Astrocyte (in vitro differentiated cells and primary cell): ENCODE measurements around the gene PAPPA2. TPM values are rescaled to one million over a fixed set of nuclear protein-coding genes. Genes with fewer than 3 reads are reported as not detected.

ENCODE experiments used
- DNase-seq: peaks from one replicate; pipeline ENCODE4 v3.0.0-alpha.2; 2010; ENCODE audit warnings: low read depth
- FAIRE-seq: peaks from 2 replicates; lab custom pipeline; 2011; peaks lifted over from hg19 to GRCh38; lab: Jason Lieb, UNC
- H2AFZ ChIP-seq: 2 replicates; pipeline ENCODE4 v1.6.0; 2012; ENCODE audit warnings: low read depth, low read length, inconsistent platforms
- H3K27ac ChIP-seq: 2 replicates; pipeline ENCODE4 v1.5.1; 2011; ENCODE audit warnings: low read depth, low read length, inconsistent platforms
- H3K27me3 ChIP-seq: 2 replicates; pipeline ENCODE4 v1.6.0; 2011; ENCODE audit warnings: low read length, inconsistent platforms; ENCODE audit not compliant: insufficient read depth
- H3K36me3 ChIP-seq: 2 replicates; pipeline ENCODE4 v1.5.1; 2011; ENCODE audit warnings: low read length, inconsistent platforms; ENCODE audit not compliant: insufficient read depth
- H3K4me1 ChIP-seq: 2 replicates; pipeline ENCODE4 v1.5.1; 2011; ENCODE audit warnings: low read length, inconsistent platforms; ENCODE audit not compliant: insufficient read depth
- H3K4me2 ChIP-seq: 2 replicates; pipeline ENCODE4 v1.6.0; 2012; ENCODE audit warnings: low read length, inconsistent platforms
- H3K4me3 ChIP-seq: 2 replicates; pipeline ENCODE4 v1.5.1; 2011; ENCODE audit warnings: low read depth, mild to moderate bottlenecking, low read length, inconsistent platforms; ENCODE audit not compliant: insufficient read depth
- H3K79me2 ChIP-seq: 2 replicates; pipeline ENCODE4 v1.6.0; 2012; ENCODE audit warnings: mild to moderate bottlenecking, low read length, inconsistent platforms; ENCODE audit not compliant: insufficient read depth
- H3K9ac ChIP-seq: 2 replicates; pipeline ENCODE4 v1.6.0; 2012; ENCODE audit warnings: mild to moderate bottlenecking, low read length, inconsistent platforms
- H3K9me3 ChIP-seq: 2 replicates; pipeline ENCODE4 v1.5.1; 2012; ENCODE audit warnings: low read depth, mild to moderate bottlenecking, low read length, inconsistent platforms; ENCODE audit not compliant: insufficient read depth
- H4K20me1 ChIP-seq: 2 replicates; pipeline ENCODE4 v1.6.0; 2012; ENCODE audit warnings: low read length, inconsistent platforms; ENCODE audit not compliant: insufficient read depth
- H3K27ac Mint-ChIP-seq: one replicate; pipeline ENCODE4 v1.8.0; 2021; ENCODE audit warnings: mild to moderate bottlenecking, mixed read lengths; ENCODE audit not compliant: unreplicated experiment
- H3K27me3 Mint-ChIP-seq: one replicate; pipeline ENCODE4 v1.8.0; 2021; ENCODE audit warnings: low read depth, mixed read lengths; ENCODE audit not compliant: unreplicated experiment
- H3K36me3 Mint-ChIP-seq: one replicate; pipeline ENCODE4 v1.8.0; 2021; ENCODE audit warnings: low read depth, mixed read lengths; ENCODE audit not compliant: unreplicated experiment
- H3K4me1 Mint-ChIP-seq: one replicate; pipeline ENCODE4 v1.8.0; 2021; ENCODE audit warnings: low read depth, mixed read lengths; ENCODE audit not compliant: unreplicated experiment
- H3K4me3 Mint-ChIP-seq: one replicate; pipeline ENCODE4 v1.8.0; 2021; ENCODE audit warnings: mild to moderate bottlenecking, moderate library complexity, mixed read lengths; ENCODE audit not compliant: unreplicated experiment
- H3K9me3 Mint-ChIP-seq: one replicate; pipeline ENCODE4 v1.8.0; 2021; ENCODE audit warnings: mild to moderate bottlenecking, mixed read lengths; ENCODE audit not compliant: unreplicated experiment
- EZH2 ChIP-seq: IDR thresholded peaks from 2 replicates; pipeline ENCODE4 v1.6.1; 2012; ENCODE audit warnings: mild to moderate bottlenecking, low read length, inconsistent platforms; ENCODE audit not compliant: insufficient read depth
- total RNA-seq: library from RNA; stranded (reverse); gene quantifications from 2 replicates; pipeline ENCODE4 v1.2.1, GENCODE V29; 2021
- TF ChIP-seq, protein P1 (sequence below): IDR thresholded peaks from 2 replicates; pipeline ENCODE4 v1.5.1; 2011; ENCODE audit warnings: low read depth, mild to moderate bottlenecking, inconsistent platforms, low read length, moderate library complexity; ENCODE audit not compliant: insufficient read depth

Gene PAPPA2
- total RNA-seq, 1 donor from 2014 or later, result 19.0 TPM

- Histone ChIP-seq H3K9ac (no peak overlapping the region), H3K4me3 (no peak overlapping the region), H3K4me2 (no peak overlapping the region), H3K9me3 (no peaks in the 10 kb centered on the region), H3K27ac (no peak overlapping the region), H3K79me2 (no peaks in the 10 kb centered on the region), H3K36me3 (no peaks in the 10 kb centered on the region), H4K20me1 (no peaks in the 10 kb centered on the region), H3K4me1 (no peaks in the 10 kb centered on the region), H2AFZ (no peak overlapping the region), H3K27me3 (no peaks in the 10 kb centered on the region)
- peaks cover 4% of the 10 kb centered on the region for H3K27me3 Mint-ChIP-seq
- no peaks in the 10 kb centered on the region for H3K4me1 Mint-ChIP-seq
- no peak overlapping the region for H3K27ac Mint-ChIP-seq
- H3K9me3 Mint-ChIP-seq, result peaks cover 5% of the 10 kb centered on the region
- TF ChIP-seq EZH2, result no peak
- TF ChIP-seq, protein P1, sequence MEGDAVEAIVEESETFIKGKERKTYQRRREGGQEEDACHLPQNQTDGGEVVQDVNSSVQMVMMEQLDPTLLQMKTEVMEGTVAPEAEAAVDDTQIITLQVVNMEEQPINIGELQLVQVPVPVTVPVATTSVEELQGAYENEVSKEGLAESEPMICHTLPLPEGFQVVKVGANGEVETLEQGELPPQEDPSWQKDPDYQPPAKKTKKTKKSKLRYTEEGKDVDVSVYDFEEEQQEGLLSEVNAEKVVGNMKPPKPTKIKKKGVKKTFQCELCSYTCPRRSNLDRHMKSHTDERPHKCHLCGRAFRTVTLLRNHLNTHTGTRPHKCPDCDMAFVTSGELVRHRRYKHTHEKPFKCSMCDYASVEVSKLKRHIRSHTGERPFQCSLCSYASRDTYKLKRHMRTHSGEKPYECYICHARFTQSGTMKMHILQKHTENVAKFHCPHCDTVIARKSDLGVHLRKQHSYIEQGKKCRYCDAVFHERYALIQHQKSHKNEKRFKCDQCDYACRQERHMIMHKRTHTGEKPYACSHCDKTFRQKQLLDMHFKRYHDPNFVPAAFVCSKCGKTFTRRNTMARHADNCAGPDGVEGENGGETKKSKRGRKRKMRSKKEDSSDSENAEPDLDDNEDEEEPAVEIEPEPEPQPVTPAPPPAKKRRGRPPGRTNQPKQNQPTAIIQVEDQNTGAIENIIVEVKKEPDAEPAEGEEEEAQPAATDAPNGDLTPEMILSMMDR, result no peak
- H3K36me3 Mint-ChIP-seq, result no peaks in the 10 kb centered on the region
- H3K4me3 Mint-ChIP-seq, result no peak overlapping the region
- FAIRE-seq (no peak), DNase-seq (no peak)
Measured at GRCh38 chr1:176765608-176766007, 302.6 kb downstream of the PAPPA2 start.

- no peaks in the 10 kb centered on the region for H3K36me3 Mint-ChIP-seq
- H3K9me3 ChIP-seq, result no peaks in the 10 kb centered on the region
- H3K4me3 Mint-ChIP-seq, result no peak overlapping the region
- no peaks in the 10 kb centered on the region for H3K36me3 ChIP-seq
- H3K4me2 ChIP-seq, result no peak overlapping the region
- TF ChIP-seq, protein P1, result no peak
- TF ChIP-seq EZH2, result no peak
- H3K27ac ChIP-seq, result no peak overlapping the region
- no peak overlapping the region for H3K4me3 ChIP-seq
- no peaks in the 10 kb centered on the region for H3K79me2 ChIP-seq
- no peak for FAIRE-seq
- no peaks in the 10 kb centered on the region for H4K20me1 ChIP-seq
- no peak for DNase-seq
- H3K9me3 Mint-ChIP-seq, result peaks cover 2% of the 10 kb centered on the region
- no peak overlapping the region for H2AFZ ChIP-seq
- H3K27me3 Mint-ChIP-seq, result peaks cover 3% of the 10 kb centered on the region
- no peaks in the 10 kb centered on the region for H3K4me1 ChIP-seq
- H3K9ac ChIP-seq, result no peak overlapping the region
- H3K4me1 Mint-ChIP-seq, result no peaks in the 10 kb centered on the region
- H3K27ac Mint-ChIP-seq, result no peak overlapping the region
- no peaks in the 10 kb centered on the region for H3K27me3 ChIP-seq
Measured at GRCh38 chr1:176766779-176767178, 303.8 kb downstream of the PAPPA2 start.

- Histone ChIP-seq H3K9me3 (no peaks in the 10 kb centered on the region), H3K4me1 (no peaks in the 10 kb centered on the region), H4K20me1 (no peaks in the 10 kb centered on the region), H2AFZ (no peak overlapping the region), H3K79me2 (no peaks in the 10 kb centered on the region), H3K4me3 (no peak overlapping the region), H3K4me2 (no peak overlapping the region), H3K9ac (no peak overlapping the region), H3K27me3 (no peaks in the 10 kb centered on the region), H3K27ac (no peak overlapping the region), H3K36me3 (no peaks in the 10 kb centered on the region)
- no peak overlapping the region for H3K27ac Mint-ChIP-seq
- H3K27me3 Mint-ChIP-seq, result peaks cover 2% of the 10 kb centered on the region
- no peaks in the 10 kb centered on the region for H3K4me1 Mint-ChIP-seq
- no peak for TF ChIP-seq EZH2
- TF ChIP-seq, protein P1, result no peak
- no peaks in the 10 kb centered on the region for H3K36me3 Mint-ChIP-seq
- peaks cover 2% of the 10 kb centered on the region for H3K9me3 Mint-ChIP-seq
- DNase-seq (no peak), FAIRE-seq (no peak)
- no peak overlapping the region for H3K4me3 Mint-ChIP-seq
Measured at GRCh38 chr1:176767714-176768136, 304.8 kb downstream of the PAPPA2 start.
